NCI-H2196 treated with DMSO at 0.1 percent for 48 hours (cell line): ENCODE data around the gene DNAJC17.

Experiments used
- DNase-seq: peaks from one replicate; lab custom pipeline; 2025; ENCODE audit not compliant: unreplicated experiment; lab: John Stamatoyannopoulos, UW

Gene DNAJC17

GRCh38 chr15:40831861-40832260 is 24.6 kb upstream of the DNAJC17 start:
- no peak for DNase-seq

DNA sequence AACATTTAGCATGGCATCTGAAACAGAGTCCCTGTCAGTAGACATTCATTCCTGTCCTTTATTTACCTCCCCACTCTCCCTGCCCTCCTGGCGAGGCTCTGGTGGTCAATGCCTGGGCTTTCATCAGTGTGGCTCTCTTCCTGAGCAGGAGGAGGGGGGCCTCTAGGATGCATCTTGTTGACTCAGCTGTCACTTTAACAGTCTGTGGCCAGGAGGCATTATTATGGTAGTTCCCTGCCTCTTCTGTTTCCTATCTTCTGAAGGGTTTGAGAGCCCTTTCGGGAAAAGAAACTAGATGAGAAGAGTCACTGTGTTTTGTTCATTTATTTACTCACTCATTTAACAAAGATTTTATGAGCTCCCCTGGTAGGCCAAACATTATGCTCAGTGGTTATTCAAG is 23.6 kb upstream of the DNAJC17 start:
- DNase-seq = peak; percentile 53

GRCh38 chr15:40829115-40829514 is 21.8 kb upstream of the DNAJC17 start:
- DNase-seq = no peak

- DNase-seq = no peak
Observed at GRCh38 chr15:40828447-40829036, 21.3 kb upstream of the DNAJC17 start, which contains the start of gene PPP1R14D. Gene PPP1R14D, minus strand, starts transcription at chr15:40828708. Its CDS starts 67 bp downstream, at chr15:40828641.

GRCh38 chr15:40826423-40827075 is 19.3 kb upstream of the DNAJC17 start:
- DNase-seq = no peak

DNA sequence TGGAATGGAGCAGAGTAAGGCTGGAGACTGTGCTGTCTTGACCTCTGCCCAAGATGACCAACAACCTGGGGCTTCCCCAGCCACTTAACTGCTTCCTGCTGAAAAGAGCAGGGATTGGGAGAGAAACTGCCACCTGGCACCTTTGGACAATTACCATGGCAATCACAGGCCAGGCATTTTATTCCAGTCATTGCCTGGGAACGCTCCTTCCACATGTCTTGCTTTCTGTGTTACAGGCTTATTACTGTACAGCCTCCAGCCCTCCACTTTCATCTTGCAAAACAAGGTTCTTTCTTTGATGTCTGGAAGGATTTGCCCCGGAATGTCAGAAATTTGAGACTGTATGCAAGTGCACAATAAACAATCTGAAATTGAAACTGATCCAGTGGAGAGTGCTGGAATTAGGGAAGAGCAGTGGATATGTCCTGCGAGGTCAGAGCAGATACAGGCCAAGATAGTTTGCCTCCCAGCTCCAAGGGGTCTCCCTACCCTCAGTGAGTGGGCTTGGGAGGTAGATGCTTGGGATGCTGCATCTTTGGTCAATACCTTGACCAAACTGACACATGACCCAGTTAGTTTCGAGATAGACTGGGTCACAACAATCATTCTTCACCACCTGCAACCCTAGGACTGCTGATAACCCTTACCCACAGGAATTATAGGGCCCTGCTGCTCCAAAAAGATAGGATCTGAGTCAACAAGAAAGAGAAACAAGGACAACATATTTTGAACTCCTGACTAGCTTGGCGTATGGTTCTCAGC is 18.6 kb upstream of the DNAJC17 start:
- DNase-seq = no peak

GRCh38 chr15:40823572-40824343 is 16.5 kb upstream of the DNAJC17 start:
- no peak for DNase-seq

- no peak for DNase-seq
Observed at GRCh38 chr15:40821195-40821594, 13.9 kb upstream of the DNAJC17 start.

DNA sequence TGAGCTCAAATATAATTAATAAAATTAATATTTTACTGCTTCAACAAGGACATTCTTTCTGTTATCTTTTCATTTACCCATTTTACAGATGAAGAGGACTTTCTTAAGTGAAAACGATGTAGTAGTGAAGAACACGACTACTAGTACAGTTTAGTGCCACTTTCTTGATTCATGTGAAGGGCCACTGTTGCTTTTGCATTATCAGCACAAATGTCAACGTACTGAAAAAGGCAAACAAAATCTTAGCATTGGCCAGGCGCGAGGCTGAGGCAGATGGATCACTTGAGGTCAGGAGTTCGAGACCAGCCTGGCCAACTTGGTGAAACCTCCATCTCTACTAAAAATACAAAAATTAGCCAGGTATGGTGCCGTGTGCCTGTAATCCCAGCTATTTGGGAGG is 11.8 kb upstream of the DNAJC17 start:
- DNase-seq = no peak

DNA sequence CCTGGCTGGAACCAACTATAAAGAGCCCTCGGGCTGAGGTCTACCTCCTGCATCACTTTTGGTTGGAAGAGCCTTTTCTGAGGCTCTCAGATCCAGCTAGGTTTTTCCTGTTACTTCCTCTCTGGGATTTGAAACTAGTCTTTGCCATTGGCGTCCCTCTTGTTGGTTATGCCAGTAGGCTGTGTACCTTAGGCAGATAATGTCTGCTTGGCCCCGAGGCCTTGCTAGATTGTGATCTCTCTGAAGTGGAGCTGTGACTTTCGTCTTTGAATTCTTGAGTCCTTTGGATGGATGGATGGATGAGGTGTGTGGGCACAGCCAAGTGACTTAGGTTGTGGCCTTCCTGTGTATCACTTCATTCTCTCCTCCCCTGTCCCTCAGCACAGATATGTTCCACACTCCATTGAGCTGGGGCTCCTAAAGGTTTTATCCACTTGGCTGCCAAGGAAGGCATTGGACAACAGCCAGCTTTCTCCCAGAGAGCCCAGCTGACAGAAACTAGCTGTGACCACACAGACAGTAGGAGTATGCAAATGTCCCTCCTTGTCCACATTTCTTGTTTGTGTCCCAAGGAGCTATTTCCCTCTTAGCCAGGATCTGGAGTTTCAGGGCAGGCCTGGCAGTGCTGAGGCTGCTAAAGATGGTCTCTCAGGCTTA is 7.9 kb upstream of the DNAJC17 start:
- DNase-seq = no peak

- no peak for DNase-seq
Observed at GRCh38 chr15:40812721-40813425, 5.6 kb upstream of the DNAJC17 start.

GRCh38 chr15:40808861-40809450 is 1.7 kb upstream of the DNAJC17 start:
- no peak for DNase-seq

DNA sequence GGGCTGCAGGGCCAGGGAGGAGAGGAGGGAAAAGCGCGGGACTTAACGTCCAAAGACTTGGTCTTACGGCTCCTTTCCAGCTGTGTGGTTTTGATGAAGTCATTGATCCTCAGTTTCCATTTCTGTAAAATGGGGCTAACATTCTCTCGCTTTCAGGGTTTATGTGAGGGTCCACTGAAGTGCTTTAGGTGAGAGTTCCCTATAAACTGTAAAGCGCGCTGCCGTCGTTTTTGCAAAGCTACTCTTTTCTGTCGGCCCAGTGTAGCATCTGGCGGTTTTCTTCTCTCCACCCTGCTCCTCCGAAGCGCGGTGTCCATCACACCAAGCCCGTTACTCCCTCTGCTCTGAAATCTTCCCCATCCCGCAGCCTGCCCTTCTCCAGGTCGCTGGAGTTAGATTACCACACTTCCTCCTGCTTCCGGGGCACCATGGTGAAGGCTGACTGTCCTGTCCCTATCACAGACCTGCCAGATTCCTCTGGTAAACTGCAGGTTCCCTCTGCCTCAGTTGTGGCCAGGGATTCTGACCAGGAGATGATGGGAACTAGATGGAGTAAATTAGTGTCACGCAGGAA is 702 bp upstream of the DNAJC17 start:
- no peak for DNase-seq

- DNase-seq = no peak
Observed at GRCh38 chr15:40806672-40807027, 623 bp downstream of the DNAJC17 start.

- no peak for DNase-seq
Observed at GRCh38 chr15:40803688-40804087, 3.6 kb downstream of the DNAJC17 start.

GRCh38 chr15:40803076-40803475 is 4.2 kb downstream of the DNAJC17 start:
- no peak for DNase-seq

- no peak for DNase-seq
Observed at GRCh38 chr15:40799523-40799922, 7.8 kb downstream of the DNAJC17 start.

DNA sequence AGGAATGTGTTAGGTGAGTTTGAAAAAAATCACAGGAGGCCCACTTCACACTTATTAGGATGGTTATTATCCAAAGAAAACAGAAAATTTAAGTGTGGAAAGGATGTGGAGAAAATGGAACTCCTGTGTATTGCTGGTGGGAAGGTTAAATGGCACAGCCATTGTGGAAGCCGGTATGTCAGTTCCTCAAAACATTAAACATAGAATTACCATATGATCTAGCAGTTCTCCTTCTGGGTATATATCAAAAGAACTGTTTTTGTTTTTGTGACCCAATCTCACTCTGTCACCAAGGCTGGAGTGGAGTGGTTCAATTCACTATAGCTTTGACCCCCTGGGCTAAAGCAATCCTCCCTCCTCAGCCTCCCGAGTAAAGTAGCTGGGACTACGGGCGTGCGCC is 10.8 kb downstream of the DNAJC17 start:
- DNase-seq = no peak

DNA sequence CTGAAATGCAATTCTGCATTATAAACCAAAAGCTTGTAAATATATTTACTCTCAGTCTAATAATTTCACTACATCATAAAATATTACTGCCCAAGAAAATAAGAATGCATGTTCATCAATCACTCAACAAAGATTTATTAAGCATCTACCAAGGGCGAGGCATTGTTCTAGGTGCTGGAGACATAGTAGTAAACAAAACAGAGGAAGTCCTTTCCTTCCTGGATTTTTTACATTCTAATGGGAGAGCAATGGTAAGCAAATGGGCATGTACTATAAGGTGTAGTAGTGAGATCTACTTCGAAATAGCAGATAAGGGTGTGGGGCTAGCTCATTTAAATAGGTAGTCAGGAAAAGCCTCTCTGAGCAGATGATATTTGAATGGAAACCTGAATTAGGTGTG is 11.2 kb downstream of the DNAJC17 start:
- DNase-seq = no peak
